UCSD-AML1 (cell line): Measurements from ENCODE around the gene GDPD4.

Experiments
- DNase-seq: peaks from one replicate; lab custom pipeline; 2025; ENCODE audit not compliant: unreplicated experiment; lab: John Stamatoyannopoulos, UW

Gene GDPD4

GRCh38 chr11:77178150-77178549 is 123.3 kb downstream of the GDPD4 start:
- no peak for DNase-seq

DNA sequence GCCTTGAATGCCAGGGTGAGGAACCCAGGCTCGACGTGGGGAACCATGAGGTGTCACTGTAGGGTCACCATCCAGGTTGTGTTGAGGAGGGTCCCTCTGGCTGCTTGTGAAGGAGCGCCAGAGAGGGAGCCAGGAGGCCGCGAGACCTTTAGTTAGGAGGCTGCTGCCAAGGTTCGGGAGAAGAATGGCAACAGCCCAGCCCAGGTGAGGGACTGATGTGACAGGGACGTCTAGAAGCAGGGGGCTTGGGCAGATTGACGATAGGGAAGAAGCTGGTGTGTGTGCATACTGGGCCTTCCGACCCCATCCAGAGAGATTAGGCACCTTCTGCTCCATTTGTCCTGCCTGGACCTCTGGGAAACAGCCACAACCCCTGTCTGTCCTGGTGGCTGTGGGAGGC is 124.5 kb downstream of the GDPD4 start:
- DNase-seq, result no peak

- peak; percentile 87 for DNase-seq
Observed at GRCh38 chr11:77175869-77176539, 125.5 kb downstream of the GDPD4 start.

GRCh38 chr11:77175021-77175842 is 126.3 kb downstream of the GDPD4 start:
- no peak for DNase-seq

- no peak for DNase-seq
Observed at GRCh38 chr11:77174559-77174958, 126.9 kb downstream of the GDPD4 start.

DNA sequence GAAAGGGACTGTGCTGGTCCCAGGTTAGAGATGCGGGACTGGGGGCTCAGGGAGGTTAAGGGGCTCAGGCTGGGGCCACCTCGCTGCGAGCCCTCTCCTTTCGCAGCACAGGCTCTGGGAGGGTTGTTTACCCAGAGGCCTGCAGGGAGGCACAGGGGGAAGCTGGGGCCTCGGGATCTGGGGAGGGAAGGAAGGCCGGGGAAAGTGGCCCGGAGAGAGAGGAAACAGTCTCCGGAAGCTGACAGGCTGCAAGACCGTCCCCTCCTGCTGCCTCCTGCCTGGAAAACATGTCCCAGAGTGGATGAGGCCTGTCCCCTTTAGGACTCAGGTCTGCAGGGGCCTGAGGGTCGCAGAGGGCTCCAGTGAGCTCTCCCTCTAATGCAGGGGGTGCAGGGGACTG is 128.0 kb downstream of the GDPD4 start:
- peak; percentile 65 for DNase-seq

DNA sequence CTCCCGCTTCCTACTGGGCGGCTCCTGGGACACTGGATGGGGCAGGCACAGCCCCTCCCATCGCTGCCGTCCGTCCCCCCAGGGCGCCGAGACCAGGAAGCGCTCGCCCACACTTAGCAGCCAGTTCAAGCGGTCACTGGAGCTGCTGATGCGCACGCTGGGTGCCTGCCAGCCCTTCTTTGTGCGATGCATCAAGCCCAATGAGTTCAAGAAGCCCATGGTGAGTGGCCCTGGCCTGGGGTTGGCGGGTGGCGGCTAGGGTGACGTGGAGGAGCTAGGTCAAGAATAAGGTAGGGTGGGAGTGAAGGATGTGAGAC is 128.9 kb downstream of the GDPD4 start:
- DNase-seq, result peak; percentile 66

DNA sequence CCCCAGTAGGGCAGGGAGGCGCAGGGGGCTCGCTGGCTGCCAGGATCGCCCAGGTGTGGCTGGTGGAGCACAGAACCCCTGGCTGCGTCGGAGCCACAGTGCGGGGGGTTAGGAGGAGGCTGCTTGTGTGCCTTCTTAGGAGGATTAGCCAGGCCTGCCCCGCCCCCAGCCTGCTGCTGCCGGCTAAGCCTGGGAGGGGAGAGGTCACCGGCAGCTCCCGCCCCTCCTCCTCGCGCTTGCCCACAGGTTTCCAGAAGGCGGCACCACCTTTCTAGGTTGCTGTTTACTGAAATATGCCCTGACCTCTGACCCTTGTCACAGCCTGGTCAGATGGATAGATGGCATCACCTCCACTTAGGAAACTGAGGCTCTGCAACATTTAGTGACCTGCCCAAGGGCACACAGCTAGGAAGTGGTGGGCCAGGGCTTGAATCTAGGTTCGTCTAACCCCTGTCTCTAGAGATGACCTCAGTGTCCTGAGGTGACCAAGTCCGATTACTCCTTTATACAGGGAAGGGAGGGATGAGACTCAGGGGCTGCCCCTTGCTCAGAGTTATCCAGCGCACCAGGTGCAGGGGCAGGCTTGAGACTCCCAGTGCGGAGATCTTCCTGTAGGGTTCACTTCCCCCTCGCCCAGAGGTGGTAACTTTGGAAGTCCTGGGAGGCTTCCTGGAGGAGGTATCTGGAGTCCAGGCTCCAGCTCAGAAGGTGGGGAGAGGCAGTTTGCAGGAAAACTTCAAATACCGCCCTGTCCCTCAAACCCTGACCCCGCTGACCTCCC is 129.4 kb downstream of the GDPD4 start:
- DNase-seq, result peak; percentile 43

- no peak for DNase-seq
Observed at GRCh38 chr11:77171254-77171653, 130.2 kb downstream of the GDPD4 start.

DNA sequence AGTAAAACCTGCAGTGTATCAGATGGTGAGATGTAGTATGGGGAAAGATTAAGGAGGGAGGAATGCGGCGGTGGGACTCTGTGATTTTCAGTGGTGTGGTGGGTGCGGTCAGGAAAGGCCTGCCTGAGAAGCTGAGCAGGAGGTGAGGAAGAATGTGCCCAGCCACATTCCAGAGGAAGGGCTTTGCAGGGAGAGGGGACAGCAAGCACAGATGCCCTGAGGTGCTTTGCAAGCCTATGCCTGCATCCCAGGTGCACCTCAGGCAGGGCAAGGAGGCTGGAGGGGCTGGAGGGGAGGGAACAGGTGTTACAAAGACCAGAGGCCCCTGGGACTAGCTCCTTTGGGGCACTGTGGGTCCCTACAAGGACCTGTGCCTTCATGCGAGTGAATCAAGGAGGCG is 131.4 kb downstream of the GDPD4 start:
- DNase-seq, result no peak

- DNase-seq, result peak; percentile 44
Observed at GRCh38 chr11:77167791-77168190, 133.7 kb downstream of the GDPD4 start.

GRCh38 chr11:77167111-77167626 is 134.3 kb downstream of the GDPD4 start:
- no peak for DNase-seq
